H1 (cell line): ENCODE data around the gene PKD2. TPM values are rescaled to one million over a fixed set of nuclear protein-coding genes. Genes with fewer than 3 reads are reported as not detected.
A peak's percentile ranks its signal among the peaks of the same experiment; 100 is the strongest.

Experiments used
- CTCF ChIA-PET: fragments of 300-600 bp; sonication (Branson Sonifier 250); formaldehyde crosslinking; loops from one replicate; lab custom pipeline; 2021; ENCODE audit not compliant: partially characterized antibody; lab: Charles Lee
- POLR2A ChIA-PET: fragments of 300-600 bp; sonication (Branson Sonifier 250); formaldehyde crosslinking; loops from one replicate; lab custom pipeline; 2021; ENCODE audit warnings: inconsistent platforms; ENCODE audit not compliant: partially characterized antibody; lab: Charles Lee
- DNase-seq, 2 experiments: peaks; one replicate each; pipeline versions ENCODE4 v3.0.0 to v3.0.0-alpha.2; 2010 to 2022; ENCODE audit warnings: low spot score in 2 of 2, low read depth in 1 of 2, mixed read lengths in 1 of 2
- FAIRE-seq: peaks from 2 replicates; lab custom pipeline; 2011; peaks lifted over from hg19 to GRCh38; lab: Jason Lieb, UNC
- H2AFZ ChIP-seq: 2 replicates; pipeline ENCODE4 v1.8.1; 2012; ENCODE audit warnings: low read length, inconsistent platforms
- H2AK5ac ChIP-seq: 2 replicates; pipeline ENCODE4 v1.6.1; 2013; ENCODE audit warnings: low read depth, low read length
- H2BK120ac ChIP-seq: replicated peaks from 2 replicates; pipeline ENCODE3; 2013; ENCODE audit warnings: low read depth, low read length, inconsistent platforms
- H2BK12ac ChIP-seq: 2 replicates; pipeline ENCODE4 v1.6.1; 2013; ENCODE audit warnings: low read depth, low read length
- H2BK15ac ChIP-seq: 2 replicates; pipeline ENCODE4 v1.6.1; 2013; ENCODE audit warnings: low read length
- H2BK20ac ChIP-seq: 2 replicates; pipeline ENCODE4 v1.6.1; 2013; ENCODE audit warnings: low read length
- H2BK5ac ChIP-seq: 2 replicates; pipeline ENCODE4 v1.6.1; 2013; ENCODE audit warnings: low read depth, low read length
- H3K14ac ChIP-seq: 2 replicates; pipeline ENCODE4 v1.6.1; 2013; ENCODE audit warnings: inconsistent platforms; ENCODE audit not compliant: insufficient read length
- H3K18ac ChIP-seq: 2 replicates; pipeline ENCODE4 v1.6.1; 2013; ENCODE audit warnings: low read length; ENCODE audit errors: extremely low read depth
- H3K23ac ChIP-seq: 2 replicates; pipeline ENCODE4 v1.6.1; 2013; ENCODE audit warnings: inconsistent platforms; ENCODE audit not compliant: insufficient read length
- H3K23me2 ChIP-seq: 2 replicates; pipeline ENCODE4 v1.6.1; 2013; ENCODE audit warnings: low read depth, low read length
- H3K27ac ChIP-seq: 2 replicates; pipeline ENCODE4 v1.6.1; 2011; ENCODE audit warnings: low read depth, low read length, inconsistent platforms
- H3K27me3 ChIP-seq, 4 experiments: replicated peaks in 1 of 4; 1 replicate in 1 of 4; 2 replicates in 3 of 4; pipeline versions ENCODE4 v1.6.1 to v1.8.1; 2011 to 2013; ENCODE audit warnings: low read length in 3 of 4, mild to moderate bottlenecking in 3 of 4, inconsistent platforms in 2 of 4, mixed read lengths in 2 of 4, moderate library complexity in 1 of 4; ENCODE audit not compliant: control insufficient read depth in 3 of 4, insufficient read depth in 3 of 4; ENCODE audit errors: extremely low read depth in 1 of 4
- H3K36me3 ChIP-seq, 4 experiments: 2 replicates each; pipeline versions ENCODE4 v1.6.1 to v1.8.1; 2011 to 2013; ENCODE audit warnings: mild to moderate bottlenecking in 4 of 4, low read length in 3 of 4, moderate library complexity in 2 of 4, control low read depth in 1 of 4, inconsistent platforms in 1 of 4; ENCODE audit not compliant: insufficient read depth in 4 of 4, control insufficient read depth in 2 of 4
- H3K4ac ChIP-seq: replicated peaks from 2 replicates; pipeline ENCODE3; 2013; ENCODE audit warnings: low read length, low read depth, mixed read lengths, inconsistent platforms; ENCODE audit not compliant: insufficient read length
- H3K4me1 ChIP-seq, 4 experiments: replicated peaks in 1 of 4; 1 replicate in 1 of 4; 2 replicates in 3 of 4; pipeline versions ENCODE4 v1.6.1 to v1.8.1; 2011 to 2013; ENCODE audit warnings: low read length in 3 of 4, inconsistent platforms in 2 of 4, mixed read lengths in 1 of 4; ENCODE audit not compliant: insufficient read depth in 4 of 4, control insufficient read depth in 3 of 4
- H3K4me2 ChIP-seq, 2 experiments: 2 replicates each; pipeline versions ENCODE4 v1.6.1 to v1.8.1; 2011 to 2013; ENCODE audit warnings: low read depth in 2 of 2, low read length in 2 of 2, control low read depth in 1 of 2, inconsistent platforms in 1 of 2, mild to moderate bottlenecking in 1 of 2; ENCODE audit not compliant: insufficient read depth in 1 of 2
- H3K4me3 ChIP-seq, 4 experiments: fragments of 200-600, 300-600 bp in 1 of 4; sonication (generic), shearing (Covaris generic), sonication (Bioruptor Twin) in 1 of 4; 2 replicates each; pipeline versions ENCODE4 v1.5.1 to v1.8.1; 2011 to 2016; ENCODE audit warnings: low read length in 4 of 4, low read depth in 3 of 4, control low read depth in 2 of 4, inconsistent platforms in 2 of 4, mild to moderate bottlenecking in 2 of 4, mixed read lengths in 1 of 4, moderate library complexity in 1 of 4; ENCODE audit not compliant: insufficient read depth in 2 of 4; ENCODE audit errors: extremely low read depth in 1 of 4
- H3K56ac ChIP-seq: replicated peaks from 2 replicates; pipeline ENCODE3; 2013; ENCODE audit warnings: low read depth, mild to moderate bottlenecking, mixed read lengths, low read length, inconsistent platforms; ENCODE audit not compliant: insufficient read length
- H3K79me1 ChIP-seq: 2 replicates; pipeline ENCODE4 v1.6.1; 2013; ENCODE audit warnings: low read depth, low read length, control low read depth
- H3K79me2 ChIP-seq, 2 experiments: 2 replicates each; pipeline versions ENCODE4 v1.6.1 to v1.8.1; 2012 to 2013; ENCODE audit warnings: low read length in 2 of 2, mild to moderate bottlenecking in 2 of 2, inconsistent platforms in 1 of 2; ENCODE audit not compliant: insufficient read depth in 2 of 2, control insufficient read depth in 1 of 2
- H3K9ac ChIP-seq, 4 experiments: replicated peaks in 1 of 4; 1 replicate in 1 of 4; 2 replicates in 3 of 4; pipeline versions ENCODE4 v1.6.1 to v1.8.1; 2011 to 2013; ENCODE audit warnings: low read depth in 3 of 4, low read length in 3 of 4, control low read depth in 2 of 4, mild to moderate bottlenecking in 2 of 4, moderate library complexity in 2 of 4, inconsistent platforms in 1 of 4; ENCODE audit errors: extremely low read depth in 1 of 4
- H3K9me3 ChIP-seq, 2 experiments: 2 replicates each; pipeline versions ENCODE4 v1.6.1 to v1.8.1; 2012 to 2013; ENCODE audit warnings: mild to moderate bottlenecking in 2 of 2, moderate library complexity in 2 of 2, control low read depth in 1 of 2, inconsistent platforms in 1 of 2, low read depth in 1 of 2, low read length in 1 of 2, mixed read lengths in 1 of 2; ENCODE audit not compliant: insufficient read depth in 2 of 2
- H4K20me1 ChIP-seq, 2 experiments: replicated peaks in 1 of 2; 2 replicates each; pipeline versions ENCODE3 to v1.8.1; 2011 to 2013; ENCODE audit warnings: inconsistent platforms in 2 of 2, low read length in 2 of 2, mild to moderate bottlenecking in 1 of 2; ENCODE audit not compliant: insufficient read depth in 2 of 2, control insufficient read depth in 1 of 2
- H4K5ac ChIP-seq: 2 replicates; pipeline ENCODE4 v1.6.1; 2013; ENCODE audit warnings: low read length, low read depth, mixed read lengths, inconsistent platforms; ENCODE audit not compliant: insufficient read length
- H4K8ac ChIP-seq: 2 replicates; pipeline ENCODE4 v1.8.0; 2013; ENCODE audit warnings: mild to moderate bottlenecking, moderate library complexity, low read length, inconsistent platforms; ENCODE audit not compliant: insufficient read depth; ENCODE audit errors: extremely low read depth
- H4K91ac ChIP-seq: replicated peaks from 2 replicates; pipeline ENCODE3; 2013; ENCODE audit warnings: low read length, mixed read lengths, inconsistent platforms; ENCODE audit not compliant: insufficient read length
- EGR1 ChIP-seq: IDR thresholded peaks from 2 replicates; pipeline ENCODE4 v1.6.1; 2011; ENCODE audit warnings: low read depth, low read length, borderline replicate concordance
- RAD21 ChIP-seq, 2 experiments: IDR thresholded peaks in 1 of 2; conservative IDR thresholded peaks in 1 of 2; 2 replicates each; pipeline ENCODE4 v1.6.1; 2011; ENCODE audit warnings: low read depth in 2 of 2, low read length in 2 of 2, improper control_type of control experiment in 1 of 2, inconsistent platforms in 1 of 2, mild to moderate bottlenecking in 1 of 2, moderate library complexity in 1 of 2
- SIX5 ChIP-seq: IDR thresholded peaks from 2 replicates; pipeline ENCODE4 v1.6.1; 2011; ENCODE audit warnings: mild to moderate bottlenecking, low read depth, low read length
- WGBS, 2 experiments: shearing (Covaris generic) in 1 of 2; methylation state at CpG; one replicate each; pipeline versions ENCODE4 v1.1.6 to v1.1.7; 2013 to 2015; ENCODE audit warnings: low lambda C conversion rate in 2 of 2, mixed read lengths in 2 of 2, inconsistent platforms in 1 of 2, low coverage in 1 of 2, missing lambda C conversion rate in 1 of 2; ENCODE audit not compliant: insufficient replicate concordance in 2 of 2, insufficient coverage in 1 of 2, insufficient read length in 1 of 2; ENCODE audit errors: extremely low coverage in 1 of 2, missing lambda C conversion rate in 1 of 2; 5-methylcytosine and 5-hydroxymethylcytosine counted together
- polyA plus RNA-seq, 7 experiments: library from polyadenylated mRNA; depleted of rRNA in 3 of 7; stranded (reverse) in 5 of 7; unstranded in 2 of 7; fragments of >200 nt in 5 of 7; fragments of 200-250 nt in 2 of 7; gene quantifications; 1 replicate in 5 of 7; 2 replicates in 1 of 7; 4 replicates in 1 of 7; pipeline versions ENCODE4 v1.2.1 to v1.2.3, GENCODE V29; 2011 to 2013; ENCODE audit warnings: missing spikeins in 2 of 7, mixed read lengths in 2 of 7
- total RNA-seq: library from RNA; stranded (reverse); fragmentation: NEBNext Ultra II Directional; extraction: Animal tissue kit (Norgen Biotek cat#: 25700); gene quantifications from 2 replicates; pipeline ENCODE4 v1.2.1, GENCODE V29; 2021
- TF ChIP-seq, protein P1 (sequence below), 3 experiments: IDR thresholded peaks; 1 replicate in 2 of 3; 2 replicates in 1 of 3; pipeline versions ENCODE4 v1.5.1 to v1.6.1; 2011; ENCODE audit warnings: low read length in 3 of 3, mild to moderate bottlenecking in 3 of 3, inconsistent platforms in 2 of 3, low read depth in 1 of 3, moderate library complexity in 1 of 3; ENCODE audit not compliant: insufficient read depth in 1 of 3; ENCODE audit errors: control extremely low read depth in 1 of 3

Gene PKD2
- total and polyA plus RNA-seq, 2 of the 8 experiments (the other 6 are each of a cell fraction or from before 2014, with no cell fraction given): 16.0 to 32.0 TPM

DNA sequence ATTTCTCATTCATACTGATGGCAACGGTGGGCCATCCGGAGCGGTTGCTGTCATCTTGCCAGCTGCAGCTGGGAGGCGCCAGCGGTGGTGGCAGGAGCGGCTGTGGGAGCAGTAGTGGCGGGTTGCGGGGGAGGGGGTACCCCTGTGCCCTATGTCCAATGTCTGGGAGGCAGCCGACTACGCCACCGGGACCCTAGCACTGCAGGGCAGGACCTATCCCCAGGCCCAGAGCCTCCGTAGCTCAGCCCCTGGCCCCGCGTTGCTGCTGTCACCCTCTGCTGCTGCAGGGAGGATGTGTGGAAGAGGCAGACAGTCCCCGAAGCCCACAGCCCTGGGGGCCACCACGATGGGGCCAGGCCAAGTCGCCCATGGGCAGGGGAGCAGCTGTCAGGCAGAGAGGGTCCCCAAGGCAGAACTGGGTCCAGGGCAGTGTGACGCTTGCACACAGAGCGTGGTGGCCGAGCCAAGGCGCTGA is 41.9 kb upstream of the PKD2 start:
- H3K23ac ChIP-seq: no peak overlapping the region
- no peak overlapping the region for H4K5ac ChIP-seq
- no peak overlapping the region for H2BK15ac ChIP-seq
- POLR2A ChIA-PET: interaction anchor here (1.1 to 5.5 kb wide), 5 partner anchors 8 to 37 kb away, joined by 3 to 20 read pairs (median 9); no protein-coding TSS in a partner anchor
- no peak for FAIRE-seq
- peaks cover 0 to 4% (median 2%) of the 10 kb centered on the region in 4 experiments; a peak in 2 of 7 replicates for H3K4me1 ChIP-seq
- no peaks in the 10 kb centered on the region for H3K79me2 ChIP-seq
- H3K4ac ChIP-seq: no peak overlapping the region
- no peak overlapping the region for H3K56ac ChIP-seq
- 80% methylated on average over 21 of the region's 21 CpGs; no CpG with 5 or more reads in 1 of the 2 experiments for WGBS, 2 experiments
- H4K91ac ChIP-seq: no peak overlapping the region
- H3K14ac ChIP-seq: no peak overlapping the region
- no peaks in the 10 kb centered on the region for H3K27me3 ChIP-seq
- H3K4me3 ChIP-seq: no peak overlapping the region
- no peak overlapping the region; the same call in 1 of the 2 replicates for H4K8ac ChIP-seq
- no peak for TF ChIP-seq SIX5
- TF ChIP-seq RAD21 (IDR thresholded peaks at IDR 0.05 in 1 of 2, conservative IDR thresholded peaks at IDR 0.05 in 1 of 2; ENCODE audit: low read depth in 2 of 2, low read length in 2 of 2): peak; percentile 46 to 60; a peak in 3 of 4 replicates
- TF ChIP-seq, protein P1, sequence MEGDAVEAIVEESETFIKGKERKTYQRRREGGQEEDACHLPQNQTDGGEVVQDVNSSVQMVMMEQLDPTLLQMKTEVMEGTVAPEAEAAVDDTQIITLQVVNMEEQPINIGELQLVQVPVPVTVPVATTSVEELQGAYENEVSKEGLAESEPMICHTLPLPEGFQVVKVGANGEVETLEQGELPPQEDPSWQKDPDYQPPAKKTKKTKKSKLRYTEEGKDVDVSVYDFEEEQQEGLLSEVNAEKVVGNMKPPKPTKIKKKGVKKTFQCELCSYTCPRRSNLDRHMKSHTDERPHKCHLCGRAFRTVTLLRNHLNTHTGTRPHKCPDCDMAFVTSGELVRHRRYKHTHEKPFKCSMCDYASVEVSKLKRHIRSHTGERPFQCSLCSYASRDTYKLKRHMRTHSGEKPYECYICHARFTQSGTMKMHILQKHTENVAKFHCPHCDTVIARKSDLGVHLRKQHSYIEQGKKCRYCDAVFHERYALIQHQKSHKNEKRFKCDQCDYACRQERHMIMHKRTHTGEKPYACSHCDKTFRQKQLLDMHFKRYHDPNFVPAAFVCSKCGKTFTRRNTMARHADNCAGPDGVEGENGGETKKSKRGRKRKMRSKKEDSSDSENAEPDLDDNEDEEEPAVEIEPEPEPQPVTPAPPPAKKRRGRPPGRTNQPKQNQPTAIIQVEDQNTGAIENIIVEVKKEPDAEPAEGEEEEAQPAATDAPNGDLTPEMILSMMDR (IDR thresholded peaks at IDR 0.05; ENCODE audit: control extremely low read depth in 1 of 3, insufficient read depth in 1 of 3, low read depth in 1 of 3, low read length in 3 of 3): peak; percentile 63 to 74 (median 70)
- peak; percentile 32; the same call in 1 of the 2 replicates for TF ChIP-seq EGR1
- TF ChIP-seq, all 59 proteins: peak for 3
- CTCF ChIA-PET: interaction anchor here (0.8 to 7.1 kb wide), 11 partner anchors 8 to 246 kb away, joined by 3 to 94 read pairs (median 5); no protein-coding TSS in a partner anchor
- no peaks in the 10 kb centered on the region for H3K23me2 ChIP-seq
- H3K4me2 ChIP-seq: no peak overlapping the region
- H4K20me1 ChIP-seq: no peaks in the 10 kb centered on the region
- no peak overlapping the region for H2AFZ ChIP-seq
- H2BK12ac ChIP-seq: peak overlapping the region; percentile 33; the same call in 1 of the 2 replicates
- H3K9ac ChIP-seq: no peak overlapping the region
- peak in 1 of 2 experiments; percentile 70 for DNase-seq
- H3K79me1 ChIP-seq: no peaks in the 10 kb centered on the region
- no peak overlapping the region for H2BK120ac ChIP-seq
- H3K18ac ChIP-seq: peak overlapping the region; percentile 22; the same call in 1 of the 2 replicates
- no peaks in the 10 kb centered on the region for H3K36me3 ChIP-seq
- H2AK5ac ChIP-seq: no peak overlapping the region
- H3K9me3 ChIP-seq: no peaks in the 10 kb centered on the region
- H2BK5ac ChIP-seq: no peak overlapping the region
- no peak overlapping the region for H3K27ac ChIP-seq
- H2BK20ac ChIP-seq: no peak overlapping the region
